ENCODE measurements around the gene PANK1. TPM values are rescaled to one million over a fixed set of nuclear protein-coding genes. Genes with fewer than 3 reads are reported as not detected.

Gene PANK1
- 9.0 and 12.7 TPM in 2 replicates for total RNA-seq (2011; cell fraction: chromatin; rRNA removed; ENCODE audit: low replicate concordance)
- total RNA-seq (2011; cell fraction: nucleolus; rRNA removed): 4.2 and 5.7 TPM in 2 replicates
- 5.3 and 6.6 TPM in 2 replicates for total RNA-seq (2011; cell fraction: nucleoplasm; rRNA removed)
- total RNA-seq (2014; rRNA removed): 4.1 and 6.5 TPM in 2 replicates
- total RNA-seq (2014; rRNA removed; fragmentation: Illumina TruSeq; extraction: Trizol): 7.2 and 8.6 TPM in 2 replicates
- 10.0 and 10.7 TPM in 2 replicates for total RNA-seq (2015; rRNA removed; fragmentation: Illumina TruSeq; extraction: Trizol)
- total RNA-seq (2021): 5.9 and 6.1 TPM in 2 replicates
- 8.7 and 9.8 TPM in 2 replicates for polyA plus RNA-seq (2011; rRNA removed)
- 2.4 and 5.6 TPM in 2 replicates for polyA plus RNA-seq (2011; cell fraction: cytosol; rRNA removed)
- polyA plus RNA-seq (2011; cell fraction: nucleus; rRNA removed): 2.8 and 5.6 TPM in 2 replicates
- 3.8 and 4.9 TPM in 2 replicates for polyA plus RNA-seq (2012)
- 7.9 and 8.1 TPM in 2 replicates for polyA plus RNA-seq (2014; fragmentation: Illumina TruSeq; extraction: Trizol)
- 1 to 10 TPM; 1.7 to 2.5 TPM for polyA plus RNA-seq (2014; fragmentation: Nextera tagmentation; extraction: Ambion mirVana)
- polyA plus RNA-seq (2014; rRNA removed): 3.9 and 5.5 TPM in 2 replicates
- polyA minus RNA-seq (2011; rRNA and poly(A)+ RNA removed): 11.3 and 14.4 TPM in 2 replicates
- polyA minus RNA-seq (2011; cell fraction: cytosol; rRNA and poly(A)+ RNA removed): 3.3 and 6.7 TPM in 2 replicates
- 7.0 and 15.3 TPM in 2 replicates for polyA minus RNA-seq (2011; cell fraction: nucleus; rRNA and poly(A)+ RNA removed)
- Bru-seq, nascent RNA: percentile 56 among the genes with signal in this experiment
- percentile 58 among the genes with signal in this experiment for BruChase-seq, experiment 1, labeled RNA remaining after a 2-hour chase
- BruChase-seq, experiment 2, labeled RNA remaining after a 6-hour chase: percentile 59 among the genes with signal in this experiment
- long read RNA-seq, experiment 1, full-length matches to known transcripts: 3 of 22 reads
- long read RNA-seq, experiment 1, partial matches to known transcripts: 4 of 22 reads
- long read RNA-seq, experiment 1, other reads (novel, unspliced or antisense): 15 of 22 reads
- long read RNA-seq, experiment 2, partial matches to known transcripts: 0 of 8 reads
- long read RNA-seq, experiment 2, other reads (novel, unspliced or antisense): 8 of 8 reads
- long read RNA-seq, experiment 3, full-length matches to known transcripts: 3 of 5 reads
- long read RNA-seq, experiment 3, partial matches to known transcripts: 0 of 5 reads
- long read RNA-seq, experiment 3, other reads (novel, unspliced or antisense): 2 of 5 reads

DNA sequence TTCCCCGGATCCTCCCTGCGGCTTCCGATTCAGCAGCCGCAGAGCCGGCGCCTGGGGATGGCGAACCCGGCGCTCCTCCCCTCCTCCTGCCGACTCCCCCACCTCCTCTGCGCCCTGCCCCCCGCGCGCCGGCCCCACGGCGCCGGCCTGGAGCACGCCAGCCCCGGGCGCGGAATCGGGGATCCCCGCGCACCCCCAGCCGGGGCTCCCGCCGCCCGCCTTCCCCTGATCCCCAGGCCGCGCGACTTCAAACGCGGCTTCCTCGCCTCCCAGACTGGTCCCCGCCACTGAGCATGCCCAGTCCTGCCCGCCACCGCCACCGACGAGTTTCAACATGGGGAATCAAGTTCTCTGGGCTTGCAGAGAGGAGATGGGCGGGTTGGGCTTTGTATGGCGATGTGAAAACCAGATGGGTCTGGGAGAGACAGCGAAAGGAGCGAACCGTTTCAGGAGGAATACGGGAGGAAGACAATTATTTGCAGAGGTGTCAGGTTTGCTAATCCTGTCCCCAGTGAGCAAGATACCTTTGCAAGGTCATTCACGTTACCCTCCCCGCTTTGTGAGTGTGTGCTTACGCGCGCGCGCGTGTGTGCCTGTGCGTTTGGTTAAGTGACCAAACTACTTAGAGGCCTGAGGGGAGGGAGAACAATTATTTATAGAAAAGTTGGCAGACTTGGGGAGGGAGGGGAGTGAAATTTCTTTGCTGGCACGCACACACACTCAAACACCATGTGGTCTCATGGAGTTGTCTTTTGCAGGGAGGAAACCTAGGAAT is at the start of gene PANK1:
TSS of gene PANK1 (minus strand) at position 276 of the 775 bp plus-strand sequence. CDS start 351 bp downstream, outside the sequence.
- 0% methylated on average over 13 of the region's 56 CpGs for WGBS (ENCODE audit: insufficient coverage, low coverage, missing lambda C conversion rate)
- Histone ChIP-seq H3K27me3 (ENCODE audit: control insufficient read depth in 2 of 2, insufficient read depth in 2 of 2, low read length in 2 of 2) (no peaks in the 10 kb centered on the region), H4K20me1 (replicated peaks; ENCODE audit: control insufficient read depth, insufficient read depth, low read length) (no peaks in the 10 kb centered on the region), H3K9me1 (ENCODE audit: control insufficient read depth, insufficient read depth, low read length) (no peaks in the 10 kb centered on the region), H3K27ac (ENCODE audit: extremely low read depth, low read depth, low read length) (peak within 1 kb of the TSS; percentile 84), H3K4me2 (ENCODE audit: insufficient read depth, low read length) (peak within 1 kb of the TSS; percentile 92), H3K36me3 (ENCODE audit: control insufficient read depth, insufficient read depth, low read length) (no peaks in the 10 kb centered on the region), H3K9me3 (replicated peaks; ENCODE audit: control insufficient read depth, insufficient read depth, low read depth, low read length) (no peaks in the 10 kb centered on the region), H3K79me2 (ENCODE audit: control insufficient read depth, insufficient read depth, low read length) (peaks cover 49% of the 10 kb centered on the region), H3K4me1 (replicated peaks in 1 of 2; ENCODE audit: control insufficient read depth in 2 of 2, insufficient read depth in 2 of 2, low read length in 2 of 2) (peaks cover 13 to 20% of the 10 kb centered on the region in 2 experiments; a peak in 4 of 5 replicates), H2AFZ (ENCODE audit: low read depth, low read length) (peak within 1 kb of the TSS; percentile 97), H3K4me3 (peak within 1 kb of the TSS; percentile 74), H3K9ac (ENCODE audit: insufficient read depth in 1 of 2, low read depth in 2 of 2, low read length in 2 of 2) (peak within 1 kb of the TSS; percentile 76 to 96)
- intact Hi-C loops (cut with micrococcal nuclease): loop anchor here (1.0 kb wide), 1 partner anchor 56 kb away; the partner anchor contains the start of gene KIF20B
- POLR2A ChIA-PET: no interaction called here
- ATAC-seq (peak; percentile 66), FAIRE-seq (peak; percentile 75), DNase-seq (ENCODE audit: extremely low read depth in 1 of 4, low spot score in 3 of 4) (peak; percentile 66 to 72 (median 69))
- CTCF ChIA-PET (ENCODE audit: low intra/inter-chr PET ratio): interaction anchor here (1.0 kb wide), 1 partner anchor 56 kb away, joined by 5 read pairs; the partner anchor contains the start of gene KIF20B
- no TSS peak for BruUV-seq (replicated peaks)
- in situ Hi-C loops (cut with MboI): no loop called here
- TF ChIP-seq CBX5 (IDR thresholded peaks at IDR 0.05; ENCODE audit: borderline replicate concordance, low read depth) (no peak), ASH1L (IDR thresholded peaks at IDR 0.05; ENCODE audit: borderline replicate concordance, low read depth, partially characterized antibody) (no peak), CAMTA2 (CRISPR knock-in tag; conservative IDR thresholded peaks at IDR 0.05) (no peak), NFE2 (IDR thresholded peaks at IDR 0.05; ENCODE audit: low read depth) (no peak), GTF2E2 (tag; IDR thresholded peaks at IDR 0.05) (peak; percentile 65; the same call in 1 of the 2 replicates), HDAC8 (tag; IDR thresholded peaks at IDR 0.05) (no peak), THAP12 (CRISPR knock-in tag; IDR thresholded peaks at IDR 0.05) (no peak), ZNF347 (CRISPR knock-in tag; IDR thresholded peaks at IDR 0.05; ENCODE audit: low read depth) (no peak), ZNF717 (CRISPR knock-in tag; IDR thresholded peaks at IDR 0.05) (no peak), ZNF445 (CRISPR knock-in tag; IDR thresholded peaks at IDR 0.05; ENCODE audit: low read depth) (no peak), ZNF384 (IDR thresholded peaks at IDR 0.05; ENCODE audit: low read depth, low read length) (no peak), KDM1A (IDR thresholded peaks at IDR 0.05) (no peak), DLX4 (CRISPR knock-in tag; IDR thresholded peaks at IDR 0.05) (no peak)
- TF ChIP-seq, protein P1, sequence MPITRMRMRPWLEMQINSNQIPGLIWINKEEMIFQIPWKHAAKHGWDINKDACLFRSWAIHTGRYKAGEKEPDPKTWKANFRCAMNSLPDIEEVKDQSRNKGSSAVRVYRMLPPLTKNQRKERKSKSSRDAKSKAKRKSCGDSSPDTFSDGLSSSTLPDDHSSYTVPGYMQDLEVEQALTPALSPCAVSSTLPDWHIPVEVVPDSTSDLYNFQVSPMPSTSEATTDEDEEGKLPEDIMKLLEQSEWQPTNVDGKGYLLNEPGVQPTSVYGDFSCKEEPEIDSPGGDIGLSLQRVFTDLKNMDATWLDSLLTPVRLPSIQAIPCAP (CRISPR knock-in tag; IDR thresholded peaks at IDR 0.05; ENCODE audit: borderline replicate concordance): no peak
